Ovary (tissue), 3 donors: Measurements from ENCODE around the gene DDX59.

ENCODE experiments used
- CTCF ChIP-seq, 3 donors: fragments of 450-650 bp in 2 of 3; fragments of 200-600 bp in 1 of 3; IDR thresholded peaks; one replicate each; pipeline versions ENCODE4 v1.5.1 to v1.8.0; 2016 to 2022; ENCODE audit warnings: antibody characterized with exemption in 3 of 3, mild to moderate bottlenecking in 1 of 3
- EP300 ChIP-seq: sonication (generic); formaldehyde crosslinking; IDR thresholded peaks from one replicate; pipeline ENCODE4 v1.6.1; 2017; ENCODE audit warnings: antibody characterized with exemption
- donor health status: DM: no; HTN: no; CAD: no.

GRCh38 chr1:200659269-200659668 is 10.4 kb downstream of the DDX59 start:
- TF ChIP-seq CTCF (IDR thresholded peaks at IDR 0.05) (no peak), EP300 (no peak)
